GM12878 (cell line): Measurements from ENCODE around the gene RADX. TPM values are rescaled to one million over a fixed set of nuclear protein-coding genes. Genes with fewer than 3 reads are reported as not detected.

Source experiments
- ATAC-seq: fragments of 200-7000 bp; cut with Tn5 transposase; 3 replicates; pipeline ENCODE4 v1.9.1; 2020; ENCODE audit warnings: mild to moderate bottlenecking, moderate library complexity
- BruUV-seq: library from RNA; stranded (reverse); fragments of 400-500 nt; replicated peaks from 2 replicates; lab custom pipeline; 2021; lab: Mats Ljungman, UMichigan
- CTCF ChIA-PET: fragments of 300-600 bp; sonication (Branson Sonifier 250); formaldehyde crosslinking; extraction: SDS; loops from one replicate; lab custom pipeline; 2021; ENCODE audit warnings: inconsistent platforms; lab: Yijun Ruan, JAX
- POLR2A ChIA-PET: fragments of 350-600 bp; formaldehyde crosslinking; extraction: SDS; loops from one replicate; lab custom pipeline; 2021; ENCODE audit warnings: inconsistent platforms; lab: Charles Lee
- RAD21 ChIA-PET: fragments of 300-600 bp; sonication (Branson Sonifier 250); formaldehyde crosslinking; loops from one replicate; lab custom pipeline; 2023; ENCODE audit warnings: antibody characterized with exemption; ENCODE audit not compliant: unreplicated experiment; lab: Charles Lee
- SMC1A ChIA-PET: fragments of 300-600 bp; sonication (Branson Sonifier 250); formaldehyde crosslinking; loops from one replicate; lab custom pipeline; 2023; ENCODE audit not compliant: unreplicated experiment, uncharacterized antibody; lab: Charles Lee
- DNase-seq: peaks from one replicate; pipeline ENCODE4 v3.0.0-alpha.2; 2011; ENCODE audit warnings: low read depth, low spot score
- FAIRE-seq: peaks from 3 replicates; lab custom pipeline; 2011; peaks lifted over from hg19 to GRCh38; lab: Jason Lieb, UNC
- H2AFZ ChIP-seq: 2 replicates; pipeline ENCODE4 v1.6.0; 2011; ENCODE audit warnings: low read depth, low read length, control low read depth; ENCODE audit not compliant: control insufficient read depth
- H3K27ac ChIP-seq: 2 replicates; pipeline ENCODE4 v1.5.1; 2011; ENCODE audit warnings: control low read depth; ENCODE audit not compliant: control insufficient read depth, insufficient read depth
- H3K27me3 ChIP-seq, 2 experiments: replicated peaks in 1 of 2; 2 replicates each; pipeline versions ENCODE4 v1.6.0 to v1.6.1; 2011; ENCODE audit warnings: low read length in 1 of 2; ENCODE audit not compliant: control insufficient read depth in 2 of 2, insufficient read depth in 2 of 2
- H3K36me3 ChIP-seq, 2 experiments: 2 replicates each; pipeline ENCODE4 v1.5.1; 2011; ENCODE audit warnings: low read length in 1 of 2; ENCODE audit not compliant: control insufficient read depth in 2 of 2, insufficient read depth in 2 of 2
- H3K4me1 ChIP-seq: 2 replicates; pipeline ENCODE4 v1.6.1; 2011; ENCODE audit warnings: mild to moderate bottlenecking, low read length, moderate library complexity, mixed read lengths; ENCODE audit not compliant: control insufficient read depth, insufficient read depth
- H3K4me2 ChIP-seq: 2 replicates; pipeline ENCODE4 v1.6.0; 2011; ENCODE audit warnings: control low read depth; ENCODE audit not compliant: control insufficient read depth, insufficient read depth
- H3K4me3 ChIP-seq: fragments of 200-600 bp; sonication (generic); 2 replicates; pipeline ENCODE4 v1.5.1; 2016
- H3K79me2 ChIP-seq: 2 replicates; pipeline ENCODE4 v1.6.0; 2011; ENCODE audit warnings: low read length; ENCODE audit not compliant: control insufficient read depth, insufficient read depth
- H3K9ac ChIP-seq: 2 replicates; pipeline ENCODE4 v1.8.0; 2011; ENCODE audit warnings: low read length, control low read depth, mixed read lengths; ENCODE audit not compliant: control insufficient read depth, insufficient read depth
- H3K9me3 ChIP-seq: replicated peaks from 3 replicates; pipeline ENCODE4 v1.5.1; 2011; ENCODE audit warnings: mild to moderate bottlenecking, low read length; ENCODE audit not compliant: control insufficient read depth, insufficient read depth
- H4K20me1 ChIP-seq: 2 replicates; pipeline ENCODE4 v1.6.0; 2011; ENCODE audit not compliant: control insufficient read depth, insufficient read depth
- BCLAF1 ChIP-seq: fragments of 450-650 bp; IDR thresholded peaks from 2 replicates; pipeline ENCODE4 v1.6.1; 2017; ENCODE audit warnings: antibody characterized with exemption, mild to moderate bottlenecking, moderate library complexity
- BRCA1 ChIP-seq: IDR thresholded peaks from 2 replicates; pipeline ENCODE4 v1.6.1; 2011; ENCODE audit warnings: low read depth, low read length, improper control_type of control experiment
- CBFB ChIP-seq: IDR thresholded peaks from 2 replicates; pipeline ENCODE4 v1.6.1; 2016; ENCODE audit warnings: antibody characterized with exemption, low read depth
- E2F4 ChIP-seq: IDR thresholded peaks from 2 replicates; pipeline ENCODE4 v1.6.1; 2012; ENCODE audit warnings: low read depth, low read length, improper control_type of control experiment
- FOXK2 ChIP-seq: fragments of 450-650 bp; IDR thresholded peaks from 2 replicates; pipeline ENCODE4 v1.6.1; 2017; ENCODE audit warnings: mild to moderate bottlenecking, moderate library complexity
- GATAD2B ChIP-seq: fragments of 450-650 bp; conservative IDR thresholded peaks from 2 replicates; pipeline ENCODE4 v1.6.1; 2017; ENCODE audit warnings: low read depth, mild to moderate bottlenecking, moderate library complexity
- MXI1 ChIP-seq: fragments of 150-350 bp; IDR thresholded peaks from 2 replicates; pipeline ENCODE4 v1.6.1; 2011; ENCODE audit warnings: low read depth, mild to moderate bottlenecking, inconsistent platforms, low read length, improper control_type of control experiment
- RELB ChIP-seq: fragments of 450-650 bp; IDR thresholded peaks from 2 replicates; pipeline ENCODE4 v1.6.1; 2017; ENCODE audit warnings: low read depth, mild to moderate bottlenecking, moderate library complexity
- RFX5 ChIP-seq: IDR thresholded peaks from 2 replicates; pipeline ENCODE4 v1.6.1; 2011; ENCODE audit warnings: low read depth, low read length, improper control_type of control experiment
- SIN3A ChIP-seq: IDR thresholded peaks from 2 replicates; pipeline ENCODE4 v1.6.1; 2012; ENCODE audit warnings: low read depth, low read length, improper control_type of control experiment
- SMAD1 ChIP-seq: fragments of 450-650 bp; IDR thresholded peaks from 2 replicates; pipeline ENCODE4 v1.6.1; 2018; ENCODE audit warnings: mild to moderate bottlenecking, low read depth; ENCODE audit not compliant: partially characterized antibody
- ZBTB40 ChIP-seq: fragments of 450-650 bp; IDR thresholded peaks from 2 replicates; pipeline ENCODE4 v1.6.1; 2016; ENCODE audit warnings: mild to moderate bottlenecking, moderate library complexity, borderline replicate concordance
- in situ Hi-C: fragments of 300-500 bp; cut with MboI; formaldehyde crosslinking; loops from 9 replicates; pipeline ENCODE4 v1.14.3; 2018; ENCODE audit warnings: mixed read lengths
- intact Hi-C: fragments of 100-400 bp; cut with micrococcal nuclease; formaldehyde crosslinking; loops from one replicate; pipeline ENCODE4 v1.14.2; 2022; ENCODE audit not compliant: unreplicated experiment
- polyA plus RNA-seq, 11 experiments: library from polyadenylated mRNA; depleted of rRNA in 4 of 11; unstranded in 6 of 11; stranded (reverse) in 5 of 11; fragments of >200 nt; fragmentation: Nextera tagmentation in 4 of 11; fragmentation: Illumina TruSeq in 1 of 11; extraction: Ambion mirVana in 4 of 11; extraction: Trizol in 1 of 11; gene quantifications; 1 replicate in 1 of 11; 2 replicates in 10 of 11; pipeline versions ENCODE4 v1.2.1 to v1.2.3, GENCODE V29; 2011 to 2016; ENCODE audit warnings: inconsistent platforms in 2 of 11, missing spikeins in 2 of 11, low read depth in 1 of 11
- total RNA-seq, 4 experiments: library from RNA; depleted of rRNA in 3 of 4; stranded (reverse); fragments of >200 nt in 3 of 4; fragmentation: Illumina TruSeq in 1 of 4; extraction: Trizol in 1 of 4; gene quantifications; 2 replicates each; pipeline versions ENCODE4 v1.2.1 to v1.2.3, GENCODE V29; 2013 to 2021

RADX gene
- total and polyA plus RNA-seq, 10 of the 15 experiments (the other 5 are each of a cell fraction or from before 2014, with no cell fraction given), result 4.3 to 24.2 (median 12.4) TPM

- H3K36me3 ChIP-seq, result no peaks in the 10 kb centered on the region
- H3K4me1 ChIP-seq, result no peaks in the 10 kb centered on the region
- no peak overlapping the region for H3K4me3 ChIP-seq
- no peaks in the 10 kb centered on the region for H3K27me3 ChIP-seq
- no TSS peak for BruUV-seq
- SMC1A ChIA-PET, result no interaction called here
- H3K27ac ChIP-seq, result no peak overlapping the region
- H3K4me2 ChIP-seq, result no peak overlapping the region
- ATAC-seq (no peak), DNase-seq (no peak), FAIRE-seq (no peak)
- POLR2A ChIA-PET, result no interaction called here
- H3K9ac ChIP-seq, result no peak overlapping the region
- CTCF ChIA-PET, result no interaction called here
- H3K79me2 ChIP-seq, result no peaks in the 10 kb centered on the region
- H2AFZ ChIP-seq, result no peak overlapping the region
- H3K9me3 ChIP-seq, result no peaks in the 10 kb centered on the region
- in situ Hi-C loops, result no loop called here
- intact Hi-C loops, result no loop called here
- no peaks in the 10 kb centered on the region for H4K20me1 ChIP-seq
- RAD21 ChIA-PET, result no interaction called here
- TF ChIP-seq ZBTB40, result no peak
- TF ChIP-seq BCLAF1, result no peak
- no peak for TF ChIP-seq SIN3A
- no peak for TF ChIP-seq FOXK2
- no peak for TF ChIP-seq SMAD1
- TF ChIP-seq RFX5, result no peak
- TF ChIP-seq RELB, result no peak
- no peak for TF ChIP-seq GATAD2B
- TF ChIP-seq BRCA1, result no peak
- no peak for TF ChIP-seq E2F4
- no peak for TF ChIP-seq MXI1
- TF ChIP-seq CBFB, result no peak
Observed at GRCh38 chrX:106626789-106627188, 15.0 kb downstream of the RADX start.
